Measurements from ENCODE around the gene EXD3.

DNA sequence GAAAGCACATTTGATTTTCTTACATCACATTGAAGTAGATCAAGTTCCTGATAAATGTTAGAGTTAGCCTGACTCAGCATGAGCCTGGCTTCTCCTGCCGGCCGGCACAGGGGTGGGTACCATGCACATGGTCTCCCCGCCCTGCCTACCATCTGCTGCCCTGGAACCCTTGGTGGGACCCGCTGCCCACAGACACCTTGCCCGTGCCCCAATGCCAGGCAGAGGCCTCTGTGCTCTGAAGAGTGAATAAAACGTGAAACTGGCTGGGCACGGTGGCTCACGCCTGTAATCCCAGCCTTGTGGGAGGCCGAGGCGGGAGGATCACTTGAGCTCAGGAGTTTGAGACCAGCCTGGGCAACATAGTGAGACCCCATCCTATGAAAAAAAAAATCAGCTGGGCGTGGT is 17.3 kb downstream of the EXD3 start:
- TF ChIP-seq POLR2A (IDR thresholded peaks at IDR 0.05), result no peak
- TF ChIP-seq, protein P1, sequence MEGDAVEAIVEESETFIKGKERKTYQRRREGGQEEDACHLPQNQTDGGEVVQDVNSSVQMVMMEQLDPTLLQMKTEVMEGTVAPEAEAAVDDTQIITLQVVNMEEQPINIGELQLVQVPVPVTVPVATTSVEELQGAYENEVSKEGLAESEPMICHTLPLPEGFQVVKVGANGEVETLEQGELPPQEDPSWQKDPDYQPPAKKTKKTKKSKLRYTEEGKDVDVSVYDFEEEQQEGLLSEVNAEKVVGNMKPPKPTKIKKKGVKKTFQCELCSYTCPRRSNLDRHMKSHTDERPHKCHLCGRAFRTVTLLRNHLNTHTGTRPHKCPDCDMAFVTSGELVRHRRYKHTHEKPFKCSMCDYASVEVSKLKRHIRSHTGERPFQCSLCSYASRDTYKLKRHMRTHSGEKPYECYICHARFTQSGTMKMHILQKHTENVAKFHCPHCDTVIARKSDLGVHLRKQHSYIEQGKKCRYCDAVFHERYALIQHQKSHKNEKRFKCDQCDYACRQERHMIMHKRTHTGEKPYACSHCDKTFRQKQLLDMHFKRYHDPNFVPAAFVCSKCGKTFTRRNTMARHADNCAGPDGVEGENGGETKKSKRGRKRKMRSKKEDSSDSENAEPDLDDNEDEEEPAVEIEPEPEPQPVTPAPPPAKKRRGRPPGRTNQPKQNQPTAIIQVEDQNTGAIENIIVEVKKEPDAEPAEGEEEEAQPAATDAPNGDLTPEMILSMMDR (IDR thresholded peaks at IDR 0.05), result no peak
